Measurements from ENCODE around the gene SBK1.
"Not testable (repeated sequence)": the region's sequence is repeated elsewhere in the genome, so short reads cannot be mapped to it uniquely, and the experiment has no call there.

DNA sequence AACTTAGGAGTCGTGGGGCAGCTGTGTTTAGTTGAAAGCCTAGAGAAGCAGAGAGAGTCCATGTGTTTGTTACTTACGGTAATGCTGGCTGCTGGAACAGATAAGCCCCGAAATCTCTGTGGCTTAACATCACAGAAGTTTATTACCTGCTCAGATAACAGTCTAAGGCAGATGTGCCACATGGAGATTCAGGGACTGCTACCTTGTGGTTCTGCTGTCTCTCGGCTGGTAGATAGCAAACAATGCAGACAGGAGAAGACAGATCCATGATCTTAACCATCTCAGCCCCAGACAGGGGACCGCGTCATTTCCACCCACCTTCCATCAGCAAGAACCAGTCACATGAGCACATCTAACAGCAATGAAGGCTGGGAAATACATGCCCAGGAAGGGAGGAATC is 40.3 kb downstream of the SBK1 start:
- TF ChIP-seq, protein P1, sequence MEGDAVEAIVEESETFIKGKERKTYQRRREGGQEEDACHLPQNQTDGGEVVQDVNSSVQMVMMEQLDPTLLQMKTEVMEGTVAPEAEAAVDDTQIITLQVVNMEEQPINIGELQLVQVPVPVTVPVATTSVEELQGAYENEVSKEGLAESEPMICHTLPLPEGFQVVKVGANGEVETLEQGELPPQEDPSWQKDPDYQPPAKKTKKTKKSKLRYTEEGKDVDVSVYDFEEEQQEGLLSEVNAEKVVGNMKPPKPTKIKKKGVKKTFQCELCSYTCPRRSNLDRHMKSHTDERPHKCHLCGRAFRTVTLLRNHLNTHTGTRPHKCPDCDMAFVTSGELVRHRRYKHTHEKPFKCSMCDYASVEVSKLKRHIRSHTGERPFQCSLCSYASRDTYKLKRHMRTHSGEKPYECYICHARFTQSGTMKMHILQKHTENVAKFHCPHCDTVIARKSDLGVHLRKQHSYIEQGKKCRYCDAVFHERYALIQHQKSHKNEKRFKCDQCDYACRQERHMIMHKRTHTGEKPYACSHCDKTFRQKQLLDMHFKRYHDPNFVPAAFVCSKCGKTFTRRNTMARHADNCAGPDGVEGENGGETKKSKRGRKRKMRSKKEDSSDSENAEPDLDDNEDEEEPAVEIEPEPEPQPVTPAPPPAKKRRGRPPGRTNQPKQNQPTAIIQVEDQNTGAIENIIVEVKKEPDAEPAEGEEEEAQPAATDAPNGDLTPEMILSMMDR (IDR thresholded peaks at IDR 0.05), result not testable (repeated sequence)
- TF ChIP-seq EZH2 (IDR thresholded peaks at IDR 0.05), result not testable (repeated sequence)

All from neural progenitor cell (in vitro differentiated cells).